KMS-11 (cell line): ENCODE measurements around the gene RILPL2.

Source experiments
- H2AFZ ChIP-seq: fragments of 200-600 bp; sonication (generic); 2 replicates; pipeline ENCODE4 v1.6.1; 2016; ENCODE audit warnings: antibody characterized with exemption, mixed run types, low read depth
- H3K27ac ChIP-seq: fragments of 200-600 bp; sonication (generic); 2 replicates; pipeline ENCODE4 v1.6.1; 2016; ENCODE audit warnings: mild to moderate bottlenecking, mixed run types
- H3K27me3 ChIP-seq: fragments of 200-600 bp; sonication (generic); 2 replicates; pipeline ENCODE4 v1.6.1; 2017; ENCODE audit warnings: mild to moderate bottlenecking, low read depth, mixed run types, moderate library complexity; ENCODE audit not compliant: insufficient read depth
- H3K36me3 ChIP-seq: fragments of 200-600 bp; sonication (generic); 2 replicates; pipeline ENCODE4 v1.6.1; 2017; ENCODE audit warnings: mild to moderate bottlenecking, mixed run types; ENCODE audit not compliant: insufficient read depth
- H3K4me1 ChIP-seq: fragments of 200-600 bp; sonication (generic); 2 replicates; pipeline ENCODE4 v1.6.1; 2016; ENCODE audit warnings: mild to moderate bottlenecking, low read depth, mixed run types; ENCODE audit not compliant: poor library complexity, severe bottlenecking
- H3K4me2 ChIP-seq: fragments of 200-600 bp; sonication (generic); 2 replicates; pipeline ENCODE4 v1.7.0; 2016; ENCODE audit warnings: mild to moderate bottlenecking, mixed run types
- H3K4me3 ChIP-seq: fragments of 200-600 bp; sonication (generic); IDR thresholded peaks from 2 replicates; pipeline ENCODE4 v1.6.1; 2017; ENCODE audit warnings: low read depth, low read length, mixed read lengths; ENCODE audit not compliant: insufficient read depth
- H3K79me2 ChIP-seq: fragments of 200-600 bp; sonication (generic); 2 replicates; pipeline ENCODE4 v1.6.1; 2016; ENCODE audit warnings: low read depth, mixed run types; ENCODE audit not compliant: insufficient read depth
- H3K9ac ChIP-seq: fragments of 200-600 bp; sonication (generic); 2 replicates; pipeline ENCODE4 v1.6.1; 2016; ENCODE audit warnings: mild to moderate bottlenecking, mixed run types
- H4K20me1 ChIP-seq: fragments of 200-600 bp; sonication (generic); 2 replicates; pipeline ENCODE4 v1.6.1; 2016; ENCODE audit warnings: mild to moderate bottlenecking, mixed run types; ENCODE audit not compliant: insufficient read depth
- CTCF ChIP-seq: fragments of 200-600 bp; sonication (generic); conservative IDR thresholded peaks from 2 replicates; pipeline ENCODE4 v1.6.1; 2017; ENCODE audit warnings: low read depth, mild to moderate bottlenecking, antibody characterized with exemption, low read length, moderate library complexity, mixed read lengths

RILPL2 gene

GRCh38 chr12:123404581-123404980 is 31.9 kb downstream of the RILPL2 start:
- no peaks in the 10 kb centered on the region for H3K79me2 ChIP-seq
- no peaks in the 10 kb centered on the region for H3K36me3 ChIP-seq
- no peaks in the 10 kb centered on the region for H4K20me1 ChIP-seq

GRCh38 chr12:123401753-123402683 is 34.5 kb downstream of the RILPL2 start:
- no peaks in the 10 kb centered on the region for H3K36me3 ChIP-seq
- H3K4me2 ChIP-seq = no peak overlapping the region
- H3K79me2 ChIP-seq = no peaks in the 10 kb centered on the region
- no peak overlapping the region for H3K9ac ChIP-seq
- no peaks in the 10 kb centered on the region for H3K27me3 ChIP-seq
- H2AFZ ChIP-seq = no peak overlapping the region
- H3K27ac ChIP-seq = no peak overlapping the region
- no peak overlapping the region for H3K4me3 ChIP-seq
- H3K4me1 ChIP-seq = no peaks in the 10 kb centered on the region
- no peak for TF ChIP-seq CTCF
- no peaks in the 10 kb centered on the region for H4K20me1 ChIP-seq

More at GRCh38 chr12:123404581-123404980, 31.9 kb downstream of the RILPL2 start:
- no peak overlapping the region for H3K9ac ChIP-seq
- H3K4me1 ChIP-seq = no peaks in the 10 kb centered on the region
- H2AFZ ChIP-seq = no peak overlapping the region
- no peak overlapping the region for H3K4me3 ChIP-seq
- no peak overlapping the region for H3K4me2 ChIP-seq
- no peaks in the 10 kb centered on the region for H3K27me3 ChIP-seq
- no peak for TF ChIP-seq CTCF
- no peak overlapping the region for H3K27ac ChIP-seq

- H3K27me3 ChIP-seq = no peaks in the 10 kb centered on the region
- H3K4me3 ChIP-seq = no peak overlapping the region
- H3K27ac ChIP-seq = no peak overlapping the region
- H4K20me1 ChIP-seq = no peaks in the 10 kb centered on the region
- H3K79me2 ChIP-seq = no peaks in the 10 kb centered on the region
- no peaks in the 10 kb centered on the region for H3K36me3 ChIP-seq
- H3K4me1 ChIP-seq = no peaks in the 10 kb centered on the region
- no peak overlapping the region for H2AFZ ChIP-seq
- no peak overlapping the region for H3K9ac ChIP-seq
- H3K4me2 ChIP-seq = no peak overlapping the region
- TF ChIP-seq CTCF = no peak
These were observed 37.2 kb downstream of the RILPL2 start for GRCh38 chr12:123399255-123399617.

GRCh38 chr12:123398550-123399254 is 37.8 kb downstream of the RILPL2 start:
- no peaks in the 10 kb centered on the region for H3K27me3 ChIP-seq
- no peaks in the 10 kb centered on the region for H3K79me2 ChIP-seq
- no peaks in the 10 kb centered on the region for H3K4me1 ChIP-seq
- no peaks in the 10 kb centered on the region for H3K36me3 ChIP-seq
- H4K20me1 ChIP-seq = no peaks in the 10 kb centered on the region
- no peak overlapping the region for H3K9ac ChIP-seq
- no peak overlapping the region for H3K27ac ChIP-seq
- H3K4me2 ChIP-seq = no peak overlapping the region
- H2AFZ ChIP-seq = no peak overlapping the region
- H3K4me3 ChIP-seq = no peak overlapping the region
- no peak for TF ChIP-seq CTCF
